ENCODE measurements around the gene TCF12.

DNA sequence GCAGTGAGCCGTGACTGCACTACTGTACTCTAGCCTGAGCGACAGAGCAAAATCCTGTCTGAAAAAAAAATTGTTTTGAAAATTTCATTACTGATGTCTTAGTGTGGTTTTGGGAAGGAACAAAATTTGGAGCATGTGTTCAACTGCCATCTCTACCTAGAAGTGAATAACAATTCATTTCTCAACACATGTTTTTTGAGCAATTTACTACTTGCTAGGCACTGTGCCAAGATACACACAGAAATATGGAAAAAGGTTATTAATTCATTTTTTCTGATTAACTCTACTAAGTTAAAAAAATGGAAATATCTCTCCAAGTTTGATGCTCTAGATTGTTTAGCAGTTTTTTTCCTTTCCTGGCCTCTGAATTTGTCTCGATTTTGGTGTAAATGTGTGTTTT lies 5.2 kb upstream of the TCF12 start:
- TF ChIP-seq, protein P1, sequence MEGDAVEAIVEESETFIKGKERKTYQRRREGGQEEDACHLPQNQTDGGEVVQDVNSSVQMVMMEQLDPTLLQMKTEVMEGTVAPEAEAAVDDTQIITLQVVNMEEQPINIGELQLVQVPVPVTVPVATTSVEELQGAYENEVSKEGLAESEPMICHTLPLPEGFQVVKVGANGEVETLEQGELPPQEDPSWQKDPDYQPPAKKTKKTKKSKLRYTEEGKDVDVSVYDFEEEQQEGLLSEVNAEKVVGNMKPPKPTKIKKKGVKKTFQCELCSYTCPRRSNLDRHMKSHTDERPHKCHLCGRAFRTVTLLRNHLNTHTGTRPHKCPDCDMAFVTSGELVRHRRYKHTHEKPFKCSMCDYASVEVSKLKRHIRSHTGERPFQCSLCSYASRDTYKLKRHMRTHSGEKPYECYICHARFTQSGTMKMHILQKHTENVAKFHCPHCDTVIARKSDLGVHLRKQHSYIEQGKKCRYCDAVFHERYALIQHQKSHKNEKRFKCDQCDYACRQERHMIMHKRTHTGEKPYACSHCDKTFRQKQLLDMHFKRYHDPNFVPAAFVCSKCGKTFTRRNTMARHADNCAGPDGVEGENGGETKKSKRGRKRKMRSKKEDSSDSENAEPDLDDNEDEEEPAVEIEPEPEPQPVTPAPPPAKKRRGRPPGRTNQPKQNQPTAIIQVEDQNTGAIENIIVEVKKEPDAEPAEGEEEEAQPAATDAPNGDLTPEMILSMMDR (IDR thresholded peaks at IDR 0.05), result no peak
- no peak for TF ChIP-seq EP300 (IDR thresholded peaks at IDR 0.05; ENCODE audit: low read depth)
- no peak for TF ChIP-seq POLR2AphosphoS5 (IDR thresholded peaks at IDR 0.05)
- TF ChIP-seq POLR2A (IDR thresholded peaks at IDR 0.05), result no peak

All from transverse colon (tissue), 4 donors.